ENCODE results near the gene CRADD.

CRADD gene

DNA sequence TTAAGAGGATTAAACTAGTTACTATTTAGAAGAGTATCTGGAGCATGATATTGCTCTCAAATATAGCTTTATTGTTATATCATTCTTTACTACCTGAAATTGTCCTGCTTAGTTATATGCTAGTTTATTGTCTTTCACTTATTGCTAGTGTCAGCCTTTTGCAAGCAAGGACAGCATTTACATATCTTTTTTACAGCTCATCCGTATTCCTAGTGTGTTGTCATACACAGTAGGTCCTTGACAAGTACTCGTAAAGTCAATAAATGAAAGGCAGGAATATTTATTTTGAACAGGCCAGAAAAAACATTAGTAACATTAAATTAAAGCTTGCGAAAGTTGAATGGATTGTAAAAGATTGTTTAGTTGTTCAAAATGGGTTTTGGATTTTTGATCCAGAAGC lies 35.0 kb downstream of the CRADD start:
- no peak overlapping the region for H3K4me3 ChIP-seq (ENCODE audit: low read length)
- DNase-seq (ENCODE audit: low read depth) = no peak
- TF ChIP-seq, protein P1, sequence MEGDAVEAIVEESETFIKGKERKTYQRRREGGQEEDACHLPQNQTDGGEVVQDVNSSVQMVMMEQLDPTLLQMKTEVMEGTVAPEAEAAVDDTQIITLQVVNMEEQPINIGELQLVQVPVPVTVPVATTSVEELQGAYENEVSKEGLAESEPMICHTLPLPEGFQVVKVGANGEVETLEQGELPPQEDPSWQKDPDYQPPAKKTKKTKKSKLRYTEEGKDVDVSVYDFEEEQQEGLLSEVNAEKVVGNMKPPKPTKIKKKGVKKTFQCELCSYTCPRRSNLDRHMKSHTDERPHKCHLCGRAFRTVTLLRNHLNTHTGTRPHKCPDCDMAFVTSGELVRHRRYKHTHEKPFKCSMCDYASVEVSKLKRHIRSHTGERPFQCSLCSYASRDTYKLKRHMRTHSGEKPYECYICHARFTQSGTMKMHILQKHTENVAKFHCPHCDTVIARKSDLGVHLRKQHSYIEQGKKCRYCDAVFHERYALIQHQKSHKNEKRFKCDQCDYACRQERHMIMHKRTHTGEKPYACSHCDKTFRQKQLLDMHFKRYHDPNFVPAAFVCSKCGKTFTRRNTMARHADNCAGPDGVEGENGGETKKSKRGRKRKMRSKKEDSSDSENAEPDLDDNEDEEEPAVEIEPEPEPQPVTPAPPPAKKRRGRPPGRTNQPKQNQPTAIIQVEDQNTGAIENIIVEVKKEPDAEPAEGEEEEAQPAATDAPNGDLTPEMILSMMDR (conservative IDR thresholded peaks at IDR 0.05; ENCODE audit: low read depth, low read length) = no peak

DNA sequence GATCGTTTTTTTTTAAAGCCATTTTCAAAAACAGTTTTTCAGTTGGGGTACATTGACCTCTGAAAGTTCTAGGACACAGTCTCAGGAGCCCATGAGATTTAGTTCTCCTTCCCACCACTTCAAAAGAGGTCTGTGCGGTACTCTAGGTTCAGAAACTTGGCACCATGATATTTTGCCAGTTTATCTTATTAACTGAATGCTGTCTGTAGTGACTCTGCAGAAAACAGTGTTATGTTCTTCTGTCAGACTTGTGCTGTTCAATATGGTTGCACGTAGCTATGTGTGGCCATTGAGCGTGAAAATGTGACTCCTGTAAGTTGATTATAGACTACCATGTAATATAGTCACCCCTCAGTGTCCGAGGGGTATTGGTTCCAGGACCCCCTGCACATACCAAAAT lies 35.9 kb downstream of the CRADD start:
- TF ChIP-seq, protein P1 (conservative IDR thresholded peaks at IDR 0.05; ENCODE audit: low read depth, low read length) = no peak
- no peak overlapping the region for H3K4me3 ChIP-seq (ENCODE audit: low read length)
- no peak for DNase-seq (ENCODE audit: low read depth)

DNA sequence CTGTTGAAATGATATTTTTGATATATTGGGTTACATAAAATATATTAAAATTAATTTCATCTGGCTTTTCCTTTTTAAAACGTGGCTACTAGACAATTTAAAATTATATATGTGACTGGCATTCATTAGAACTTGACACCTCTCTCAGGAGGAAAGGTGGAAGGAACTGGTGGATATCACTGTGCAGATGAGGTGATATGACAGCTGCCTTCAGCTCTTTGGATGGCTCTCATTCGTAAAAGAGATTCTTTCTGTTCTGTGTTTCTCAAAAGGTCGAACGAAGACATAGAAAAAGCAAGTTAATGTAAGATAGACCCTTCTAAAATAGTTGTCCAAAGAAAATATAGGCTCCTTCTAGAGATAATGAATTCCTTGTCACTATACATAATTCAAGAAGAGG lies 36.6 kb downstream of the CRADD start:
- TF ChIP-seq, protein P1 (conservative IDR thresholded peaks at IDR 0.05; ENCODE audit: low read depth, low read length) = no peak
- no peak overlapping the region for H3K4me3 ChIP-seq (ENCODE audit: low read length)
- no peak for DNase-seq (ENCODE audit: low read depth)

DNA sequence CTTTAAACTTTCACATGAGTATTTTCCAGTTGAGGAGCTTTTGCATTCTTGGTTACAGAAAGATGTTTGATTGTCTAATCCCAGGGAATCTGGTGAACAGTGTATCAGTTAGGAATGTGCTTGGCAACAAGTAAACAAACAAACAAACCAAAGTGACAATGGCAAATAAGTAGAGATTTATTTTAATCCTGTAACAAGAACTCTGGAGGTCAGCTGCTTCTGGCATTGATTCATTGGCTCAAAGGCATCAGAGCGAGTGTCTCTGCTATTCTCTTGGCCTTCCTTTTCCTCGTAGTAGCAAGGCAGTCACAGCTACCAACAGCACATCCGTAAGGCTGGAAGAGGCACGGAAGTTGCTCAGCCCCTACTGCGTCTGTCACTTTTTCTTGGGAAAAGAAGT lies 37.2 kb downstream of the CRADD start:
- no peak overlapping the region for H3K4me3 ChIP-seq (ENCODE audit: low read length)
- TF ChIP-seq, protein P1 (conservative IDR thresholded peaks at IDR 0.05; ENCODE audit: low read depth, low read length) = no peak
- DNase-seq (ENCODE audit: low read depth) = peak; percentile 29

- TF ChIP-seq, protein P1 (conservative IDR thresholded peaks at IDR 0.05; ENCODE audit: low read depth, low read length) = no peak
- no peak overlapping the region for H3K4me3 ChIP-seq (ENCODE audit: low read length)
- no peak for DNase-seq (ENCODE audit: low read depth)
Measured at GRCh38 chr12:93719710-93720109, 42.5 kb downstream of the CRADD start.

- TF ChIP-seq, protein P1 (conservative IDR thresholded peaks at IDR 0.05; ENCODE audit: low read depth, low read length) = no peak
- DNase-seq (ENCODE audit: low read depth) = no peak
- H3K4me3 ChIP-seq (ENCODE audit: low read length) = no peak overlapping the region
Measured at GRCh38 chr12:93720559-93720958, 43.4 kb downstream of the CRADD start.

DNA sequence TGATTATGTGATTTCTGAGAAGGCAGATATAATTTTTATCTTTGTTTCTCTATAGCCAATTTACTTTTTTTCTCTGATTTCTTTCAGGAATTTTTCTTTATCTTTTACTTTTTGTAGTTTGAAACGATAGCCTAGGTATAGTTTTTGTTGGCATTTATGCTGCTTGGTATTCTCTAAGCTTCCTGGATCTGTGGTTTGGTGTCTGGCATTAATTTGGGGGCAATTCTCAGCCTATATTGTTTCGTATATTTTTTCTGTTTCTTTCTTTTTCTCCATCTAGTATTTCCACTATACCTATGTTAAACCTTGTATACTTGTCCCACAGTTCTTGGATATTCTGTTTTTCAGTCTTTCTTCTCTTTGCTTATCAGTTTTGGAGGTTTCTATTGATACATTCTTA lies 45.0 kb downstream of the CRADD start:
- DNase-seq (ENCODE audit: low read depth) = no peak
- no peak overlapping the region for H3K4me3 ChIP-seq (ENCODE audit: low read length)
- TF ChIP-seq, protein P1 (conservative IDR thresholded peaks at IDR 0.05; ENCODE audit: low read depth, low read length) = no peak
